Activated T-helper 1 cell treated with anti-CD3 and anti-CD28 coated beads, Interleukin-2, amount 50 U/mL, for 16 hours (primary cell): ENCODE data around the gene TMEM245.
"Not testable (repeated sequence)": the region's sequence is repeated elsewhere in the genome, so short reads cannot be mapped to it uniquely, and the experiment has no call there.

Experiments
- DNase-seq, 2 donors: peaks; one replicate each; pipeline ENCODE4 v3.0.0-alpha.2; 2020; ENCODE audit warnings: low read depth in 1 of 2, low spot score in 1 of 2

TMEM245 gene

DNA sequence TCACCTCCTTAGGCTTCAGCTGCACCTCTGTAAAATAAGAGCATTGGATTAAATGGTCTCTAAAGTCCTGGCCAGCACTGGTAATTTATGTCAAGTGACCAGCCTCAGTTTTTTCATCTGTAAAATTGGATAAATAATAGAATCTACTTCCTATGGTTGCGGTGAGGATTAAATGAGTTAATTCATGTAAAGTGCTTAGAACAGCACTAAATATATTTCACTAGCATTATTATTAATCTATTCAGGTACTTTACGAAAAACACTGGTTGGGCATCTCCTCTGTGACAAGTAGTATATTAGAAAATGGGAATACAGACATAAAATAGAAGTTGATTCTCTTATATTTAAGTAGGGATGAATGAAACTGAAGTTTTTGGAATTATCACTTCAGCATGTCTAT lies 13.8 kb upstream of the TMEM245 start:
- DNase-seq: no peak

DNA sequence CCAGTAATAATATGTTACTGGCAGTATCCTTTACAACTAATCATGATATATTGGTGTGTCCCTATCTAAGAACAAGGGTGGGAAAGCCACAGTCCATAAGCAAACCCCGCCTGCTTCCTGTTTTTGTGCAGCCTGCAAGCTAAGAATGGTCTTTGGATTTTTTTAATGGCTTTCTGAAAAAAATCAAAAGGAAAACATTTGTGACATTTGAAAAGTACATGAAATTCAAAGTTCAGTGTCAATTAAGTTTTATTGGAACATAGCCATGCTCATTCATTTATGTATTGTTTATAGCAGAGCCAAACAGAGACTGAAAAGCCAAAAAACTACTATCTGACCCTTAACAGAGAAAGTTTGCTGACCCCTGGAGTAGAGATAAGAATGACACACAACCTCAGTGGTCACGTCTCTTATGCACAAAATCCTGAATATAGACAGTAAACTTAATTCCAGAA lies 12.8 kb upstream of the TMEM245 start:
- no peak for DNase-seq

DNA sequence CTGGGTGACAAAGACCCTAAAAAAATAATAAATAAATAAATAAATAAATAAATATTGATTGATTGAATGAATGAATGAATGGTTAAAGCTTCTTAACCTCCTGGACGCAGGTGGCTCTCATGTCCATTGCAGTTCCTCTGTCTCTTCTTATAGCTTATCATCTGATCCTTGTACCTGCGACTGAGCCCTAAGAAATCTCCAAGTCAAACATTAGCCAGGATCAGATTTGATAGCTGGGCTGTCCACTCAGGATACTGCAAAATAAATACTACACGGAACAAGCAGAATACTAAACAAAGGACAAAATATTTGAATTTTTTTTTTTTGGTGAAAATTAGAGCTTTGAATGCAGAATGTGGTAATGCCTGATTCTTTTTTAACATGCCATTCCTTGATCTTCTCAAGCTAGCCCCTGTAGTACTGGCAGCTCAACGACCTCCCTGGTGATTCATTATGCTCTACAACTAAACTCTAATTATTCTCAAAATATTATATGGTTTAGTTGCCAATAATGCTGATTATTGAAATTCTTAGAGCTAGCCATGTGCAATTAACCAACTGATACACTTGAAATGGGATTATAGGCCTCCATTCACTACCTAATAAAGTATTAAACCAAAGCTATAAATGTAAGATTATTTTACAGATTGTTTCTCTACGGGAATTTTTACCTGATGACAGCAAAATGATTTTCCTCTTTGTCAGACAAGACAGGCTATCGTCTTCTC lies 9.9 kb upstream of the TMEM245 start:
- no peak for DNase-seq

DNA sequence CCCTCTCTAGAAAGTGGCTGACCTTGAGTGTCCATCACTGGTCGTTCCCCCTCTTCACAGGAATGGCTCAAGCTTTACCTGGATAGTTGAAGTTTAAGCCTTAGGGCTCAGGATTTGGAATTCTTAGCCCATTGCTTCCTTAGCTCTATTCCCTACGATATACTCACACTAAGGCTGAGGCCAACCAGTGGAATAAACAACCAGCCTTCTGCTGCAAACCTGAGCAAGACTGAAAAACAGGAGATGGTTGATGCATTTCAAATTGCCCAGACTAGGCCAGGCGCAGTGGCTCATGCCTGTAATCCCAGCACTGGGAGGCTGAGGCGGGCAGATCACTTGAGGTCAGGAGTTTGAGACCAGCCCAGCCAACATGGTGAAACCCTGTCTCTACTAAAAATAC lies 6.9 kb upstream of the TMEM245 start:
- DNase-seq: not testable (repeated sequence)

DNA sequence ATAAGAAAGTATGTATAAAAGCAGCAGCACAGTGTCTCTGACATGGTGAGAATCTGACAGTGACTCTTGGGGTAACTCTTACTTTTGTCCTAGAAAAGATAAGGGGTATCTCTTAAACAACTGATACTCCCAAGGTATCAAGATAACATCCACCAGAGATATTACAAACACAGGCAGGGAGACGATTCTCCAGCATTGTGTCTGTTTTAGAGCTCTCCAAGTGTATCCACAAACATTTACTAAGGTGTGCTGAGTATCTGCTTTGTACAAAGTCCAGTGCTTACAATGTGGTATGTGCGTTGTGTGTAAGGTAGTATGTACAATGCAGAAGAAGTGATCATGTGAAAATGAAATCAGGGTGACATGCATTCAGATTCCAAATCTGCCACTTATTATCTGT lies 4.4 kb upstream of the TMEM245 start:
- DNase-seq: no peak

DNA sequence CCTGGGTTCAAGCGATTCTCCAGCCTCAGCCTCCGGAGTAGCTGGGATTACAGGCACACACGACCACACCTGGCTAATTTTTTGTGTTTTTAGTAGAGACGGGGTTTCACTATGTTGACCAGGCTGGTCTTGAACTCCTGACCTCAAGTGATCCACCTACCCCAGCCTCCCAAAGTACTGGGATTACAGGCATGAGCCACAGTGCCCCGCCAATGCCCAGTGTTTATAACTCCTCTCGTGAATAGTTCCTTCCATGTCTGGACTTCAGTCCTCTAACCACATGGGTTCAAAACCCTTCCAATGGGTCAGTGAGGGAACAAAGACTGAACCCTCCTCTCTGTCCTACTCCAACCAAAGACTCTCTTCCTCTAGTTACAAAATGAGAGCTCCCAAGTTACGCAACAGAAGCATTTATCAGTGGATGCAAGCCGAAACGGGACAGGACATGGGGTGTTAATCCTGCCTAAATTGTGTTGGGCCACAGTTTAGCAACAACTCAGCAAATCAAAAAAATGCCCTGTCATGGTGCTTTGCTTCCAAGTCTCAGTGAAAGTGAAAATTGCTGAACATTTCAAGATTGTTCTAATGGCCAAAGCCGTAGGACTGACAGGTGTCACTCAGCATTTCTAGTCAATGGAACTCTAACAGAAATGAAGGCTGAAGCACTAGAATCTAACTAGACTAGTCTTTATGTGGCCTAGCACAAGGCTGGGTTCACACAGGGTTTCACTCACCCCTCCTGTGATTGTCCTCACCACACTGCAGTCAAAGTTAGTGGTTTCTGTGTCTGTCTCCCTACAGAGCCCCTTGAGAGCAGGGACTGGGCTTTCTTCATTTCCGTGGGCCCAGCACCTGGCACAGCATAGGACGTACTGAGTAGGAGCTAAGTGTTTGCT lies 3.2 kb upstream of the TMEM245 start:
- no peak for DNase-seq

DNA sequence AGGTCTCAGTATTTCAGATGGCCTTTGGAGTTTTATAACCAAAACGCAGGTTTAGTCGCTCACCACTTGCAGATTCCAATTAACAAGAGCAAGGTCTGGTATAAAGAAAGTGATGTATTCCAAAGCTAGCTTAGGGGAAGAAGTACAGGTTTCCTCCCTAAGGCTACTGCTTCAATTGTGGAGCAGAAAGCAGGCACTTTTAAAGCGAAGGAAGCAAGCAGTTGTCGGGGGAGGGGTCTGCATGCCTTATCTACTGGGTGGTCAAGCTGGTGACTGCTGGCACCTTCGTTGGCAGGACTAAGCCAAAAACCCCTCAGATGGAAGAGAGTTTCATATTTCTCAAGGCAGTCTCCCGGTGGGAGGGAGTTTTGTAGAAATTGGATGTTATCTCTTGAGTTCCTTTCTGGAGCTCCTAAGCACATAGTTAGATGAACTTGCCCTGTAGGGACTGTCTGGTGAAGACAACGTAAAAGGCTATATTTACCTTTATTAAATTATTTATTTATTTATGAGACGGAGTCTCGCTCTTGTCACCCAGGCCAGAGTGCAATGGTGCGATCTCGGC lies 1.6 kb upstream of the TMEM245 start:
- DNase-seq: no peak

DNA sequence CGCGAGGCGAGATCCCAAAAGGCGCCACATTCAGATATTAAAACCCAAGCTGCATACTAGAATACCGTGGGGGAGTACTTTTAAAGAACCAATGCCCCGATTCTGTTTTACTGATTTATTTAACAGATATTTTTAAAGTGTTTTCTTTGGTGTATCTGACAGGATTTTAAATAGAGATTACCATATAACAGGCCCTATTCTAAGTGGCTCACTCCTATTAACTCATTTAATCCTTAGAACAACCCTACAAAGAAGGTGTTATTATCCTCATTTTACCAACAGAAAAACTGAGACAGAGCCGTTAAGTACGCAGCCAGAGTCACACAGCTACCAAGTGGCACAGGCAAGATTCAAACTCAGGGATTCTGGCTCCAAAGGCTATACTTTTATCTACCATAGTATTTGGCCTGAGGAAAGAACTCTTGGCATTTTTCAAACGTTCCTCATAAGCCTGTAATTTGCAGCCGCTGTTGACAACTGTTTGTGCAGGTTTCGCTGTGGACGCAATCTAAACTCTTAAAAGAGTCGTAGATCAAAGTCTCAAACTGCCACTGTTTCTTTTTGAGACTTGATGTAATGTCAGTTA lies 550 bp upstream of the TMEM245 start:
- DNase-seq: no peak

DNA sequence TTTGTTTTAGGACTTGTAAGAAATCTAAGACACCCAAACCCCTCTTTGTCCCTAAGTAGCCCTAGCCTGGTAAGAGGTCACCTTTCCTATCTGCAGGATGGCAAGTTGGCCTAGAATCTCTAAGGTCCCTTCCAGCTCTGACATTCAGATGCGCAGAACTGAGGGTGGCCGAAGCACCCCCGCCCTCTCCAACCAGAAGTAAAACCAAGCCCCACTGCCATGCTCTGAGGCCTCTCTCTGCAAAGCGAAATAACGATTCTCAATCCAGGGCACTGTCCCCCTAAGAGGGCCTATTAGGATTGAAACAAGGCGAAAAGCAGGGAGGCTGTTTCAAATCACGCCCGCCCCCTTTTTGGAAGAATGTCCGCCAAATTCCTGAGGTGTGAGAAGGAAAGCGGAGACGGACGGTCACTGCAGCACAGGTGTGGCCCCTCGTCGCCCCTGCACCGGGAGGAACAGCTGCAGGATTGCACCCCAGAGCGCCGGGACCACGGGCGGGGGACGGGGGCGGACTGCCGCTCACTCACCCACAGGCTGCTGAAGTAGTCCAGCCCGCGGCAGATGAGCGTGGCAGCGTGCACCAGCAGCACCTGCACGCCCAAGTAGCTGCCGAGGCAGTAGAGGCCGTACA lies 824 bp downstream of the TMEM245 start:
- no peak for DNase-seq

DNA sequence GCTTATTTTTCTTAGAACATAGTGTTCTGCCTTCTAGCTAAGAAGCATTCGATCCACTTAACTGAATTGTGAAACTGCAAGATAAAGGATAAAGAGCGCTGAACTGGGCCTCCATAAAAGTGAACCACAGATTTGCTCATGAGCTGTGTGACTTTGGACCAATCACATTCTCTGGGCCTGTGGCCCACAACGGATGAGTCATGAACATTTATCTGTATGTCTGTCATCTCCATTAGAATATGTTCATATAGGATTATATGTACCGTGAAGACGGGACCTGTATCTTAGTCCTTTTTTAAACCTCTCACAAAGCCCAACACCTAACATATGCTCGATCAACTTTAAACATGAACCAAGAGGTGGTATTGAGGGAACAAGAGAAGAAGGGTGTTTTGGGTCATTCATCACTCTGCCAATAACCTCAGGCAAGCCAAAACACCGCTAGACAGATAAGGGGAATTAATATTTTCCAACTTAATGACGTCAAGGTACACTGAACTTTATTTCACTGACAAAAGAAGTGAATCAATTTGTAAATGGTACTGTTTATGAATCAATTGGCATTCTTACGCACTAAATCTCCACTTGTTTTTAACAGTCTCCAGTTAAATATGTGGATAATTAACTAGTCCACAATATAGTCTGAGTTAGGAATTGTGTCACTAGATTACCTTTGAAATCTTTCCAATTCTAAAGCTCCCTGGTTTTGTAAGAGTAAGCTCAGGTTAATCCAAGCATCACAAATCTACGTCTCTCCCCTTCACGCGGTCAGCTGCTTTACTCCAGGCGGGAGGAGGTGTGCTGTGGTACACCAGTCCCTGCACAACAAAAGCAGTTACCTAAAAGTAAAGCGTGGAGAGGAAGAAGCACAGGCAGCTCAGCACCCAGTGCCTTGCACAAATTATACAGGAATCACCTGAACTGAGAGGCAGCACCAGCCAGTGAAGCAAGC lies 1.6 kb downstream of the TMEM245 start:
- peak; percentile 13 to 20 for DNase-seq

DNA sequence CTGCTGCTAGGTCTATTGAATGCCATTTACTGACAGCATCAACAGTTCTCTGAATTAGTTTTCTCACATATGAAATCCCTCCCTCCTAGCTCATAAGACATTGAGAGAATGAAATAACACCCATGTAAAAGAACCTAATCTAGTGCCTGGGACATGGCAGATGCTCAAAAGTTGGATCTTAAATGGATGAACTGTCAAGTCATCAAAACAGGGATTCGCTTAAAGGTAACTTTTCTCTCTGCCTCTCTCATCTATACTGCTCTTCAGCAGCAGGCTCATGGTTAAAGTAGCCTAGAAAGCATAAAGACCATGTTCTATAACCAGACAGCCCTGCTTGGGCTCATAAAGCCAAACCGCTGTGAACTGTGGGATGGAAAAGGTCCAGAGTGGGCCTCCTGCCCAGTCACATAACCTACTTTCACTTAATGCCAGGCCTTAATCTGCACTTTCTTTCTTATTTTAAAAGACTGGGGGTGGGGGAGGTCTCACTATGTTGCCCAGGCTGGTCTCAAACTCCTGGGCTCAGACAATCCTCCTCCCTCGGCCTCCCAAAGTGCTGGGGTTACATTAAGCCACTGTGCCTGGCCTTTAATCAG lies 3.7 kb downstream of the TMEM245 start:
- no peak for DNase-seq

DNA sequence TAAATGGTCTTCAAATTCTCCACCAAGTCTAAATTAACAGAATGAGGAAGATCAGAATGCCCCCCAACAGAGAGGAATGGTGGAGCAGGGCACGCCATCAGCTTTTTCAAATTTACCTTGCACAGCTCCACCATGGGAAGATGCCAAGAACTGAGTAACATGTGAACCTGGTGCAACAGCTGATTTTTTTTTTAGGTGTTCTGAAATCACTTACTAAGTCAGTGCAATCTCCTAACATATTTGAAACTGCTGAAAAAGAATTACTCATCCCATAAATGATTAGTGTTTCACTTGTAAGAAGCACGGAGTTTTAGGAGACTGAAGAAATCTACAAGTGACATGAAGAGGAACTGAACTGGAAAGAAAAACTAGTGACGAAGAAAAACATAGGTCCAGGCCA lies 5.1 kb downstream of the TMEM245 start:
- no peak for DNase-seq

DNA sequence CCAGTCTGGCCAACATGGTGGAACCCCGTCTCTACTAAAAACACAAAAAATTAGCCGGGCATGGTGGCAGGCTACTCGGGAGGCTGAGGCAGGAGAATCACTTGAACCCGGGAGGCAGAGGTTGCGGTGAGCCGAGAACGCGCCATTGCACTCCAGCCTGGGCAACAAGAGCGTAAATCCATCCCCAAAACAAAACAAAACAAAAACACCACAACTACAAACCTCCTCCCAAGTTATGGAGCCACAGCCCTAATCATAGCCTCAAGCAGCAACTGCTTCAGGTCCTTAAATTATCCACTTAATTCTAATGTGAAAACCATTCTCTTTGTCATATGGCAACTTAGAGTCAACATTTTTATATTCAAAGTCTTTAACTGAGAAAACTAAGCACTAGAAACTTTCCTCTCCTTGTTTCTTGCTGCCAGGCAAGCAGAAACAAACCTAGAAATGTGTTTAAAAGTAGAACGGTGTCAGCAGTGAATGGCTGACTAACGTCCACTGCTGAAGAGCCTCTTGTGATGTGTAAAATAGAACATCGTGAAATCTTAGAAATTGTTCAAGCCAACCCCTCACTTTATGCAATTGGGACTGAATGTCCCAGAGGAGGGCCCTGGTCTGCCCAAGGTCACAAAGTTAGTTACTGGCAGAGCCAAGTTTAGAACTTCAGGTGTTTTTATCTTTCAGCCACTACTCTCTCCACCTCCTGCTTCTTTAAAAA lies 5.7 kb downstream of the TMEM245 start:
- DNase-seq: no peak

DNA sequence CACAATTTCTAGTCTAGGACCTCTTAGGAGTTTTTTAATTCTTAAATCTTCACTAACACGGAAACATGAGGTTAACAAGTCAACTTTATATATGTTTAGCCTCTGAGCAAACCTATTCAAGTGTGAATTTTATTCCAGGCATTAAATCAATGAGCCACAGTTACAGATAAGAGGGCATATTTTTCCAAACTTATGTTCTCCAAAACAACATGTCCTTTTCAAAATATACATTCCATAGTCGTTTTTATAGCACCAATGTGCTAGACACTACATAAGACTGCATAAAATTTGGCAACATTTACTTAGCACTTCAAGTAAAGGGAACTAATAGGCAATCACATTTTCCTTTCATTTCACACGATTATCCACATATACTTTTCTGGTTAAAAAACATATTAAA lies 6.5 kb downstream of the TMEM245 start:
- DNase-seq: no peak

DNA sequence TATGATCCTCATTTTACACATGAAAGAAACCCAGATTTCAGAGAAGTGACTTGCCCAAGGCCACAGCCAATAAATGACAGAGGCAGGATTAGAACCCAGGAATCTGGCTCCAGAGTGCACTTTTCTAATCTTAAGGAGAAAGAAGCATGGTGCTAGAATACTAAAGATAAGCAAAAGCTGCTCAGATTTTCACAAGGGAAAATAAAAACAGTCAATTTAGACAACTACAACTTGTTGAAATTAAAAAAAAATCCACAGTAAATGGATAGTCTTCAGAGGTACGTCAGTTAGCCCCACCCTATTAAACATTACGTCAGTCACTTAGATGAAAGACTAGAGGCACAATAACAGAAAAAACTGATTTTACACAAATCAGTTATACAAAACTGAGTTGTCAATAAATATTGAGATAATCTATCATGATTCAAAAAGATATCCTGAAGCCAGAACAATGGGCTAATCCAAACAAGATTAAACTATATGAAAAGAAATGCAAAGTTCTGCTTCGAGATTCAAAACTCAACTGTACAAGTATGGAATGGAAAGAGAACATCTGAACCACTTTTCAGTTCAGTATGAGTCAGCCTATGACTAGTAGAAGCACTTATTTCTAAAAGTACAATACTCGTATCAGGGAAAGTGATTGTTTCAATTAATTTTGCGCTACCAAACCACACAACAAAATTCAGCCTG lies 9.3 kb downstream of the TMEM245 start:
- no peak for DNase-seq

DNA sequence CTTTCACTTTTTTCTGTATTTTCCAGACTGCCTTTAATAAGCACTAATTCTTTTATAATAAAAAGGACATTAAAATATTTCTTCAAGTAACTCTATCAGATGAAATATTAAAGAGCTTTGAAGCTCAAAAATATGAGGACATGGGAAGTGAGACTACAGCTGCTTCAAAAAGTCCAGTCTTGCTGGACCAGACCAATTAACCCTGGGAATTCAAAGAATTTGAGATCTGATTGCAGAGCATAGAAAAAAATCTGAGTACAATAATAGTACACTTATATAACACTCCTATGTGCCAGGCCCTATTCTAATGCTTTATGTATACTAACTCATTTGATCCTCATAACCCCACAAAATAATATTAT lies 9.8 kb downstream of the TMEM245 start:
- no peak for DNase-seq

DNA sequence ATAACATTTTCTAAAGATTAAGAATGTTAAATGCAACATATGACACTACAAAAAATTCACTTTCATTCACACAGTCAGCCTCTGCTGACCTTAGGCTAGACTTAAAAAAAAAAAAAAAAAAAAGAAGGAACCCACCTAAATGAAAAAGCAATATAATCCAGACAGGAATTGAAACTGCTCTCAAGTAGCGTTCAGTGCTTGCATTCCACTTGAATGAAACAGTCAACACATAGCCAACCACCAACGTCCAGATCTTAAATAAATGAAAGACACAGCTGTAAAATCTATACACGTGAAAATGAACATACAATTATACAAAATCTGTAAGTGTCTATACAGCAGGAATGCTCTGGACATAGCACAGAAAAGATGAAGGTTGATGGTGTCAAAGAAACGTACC lies 11.4 kb downstream of the TMEM245 start:
- DNase-seq: no peak

DNA sequence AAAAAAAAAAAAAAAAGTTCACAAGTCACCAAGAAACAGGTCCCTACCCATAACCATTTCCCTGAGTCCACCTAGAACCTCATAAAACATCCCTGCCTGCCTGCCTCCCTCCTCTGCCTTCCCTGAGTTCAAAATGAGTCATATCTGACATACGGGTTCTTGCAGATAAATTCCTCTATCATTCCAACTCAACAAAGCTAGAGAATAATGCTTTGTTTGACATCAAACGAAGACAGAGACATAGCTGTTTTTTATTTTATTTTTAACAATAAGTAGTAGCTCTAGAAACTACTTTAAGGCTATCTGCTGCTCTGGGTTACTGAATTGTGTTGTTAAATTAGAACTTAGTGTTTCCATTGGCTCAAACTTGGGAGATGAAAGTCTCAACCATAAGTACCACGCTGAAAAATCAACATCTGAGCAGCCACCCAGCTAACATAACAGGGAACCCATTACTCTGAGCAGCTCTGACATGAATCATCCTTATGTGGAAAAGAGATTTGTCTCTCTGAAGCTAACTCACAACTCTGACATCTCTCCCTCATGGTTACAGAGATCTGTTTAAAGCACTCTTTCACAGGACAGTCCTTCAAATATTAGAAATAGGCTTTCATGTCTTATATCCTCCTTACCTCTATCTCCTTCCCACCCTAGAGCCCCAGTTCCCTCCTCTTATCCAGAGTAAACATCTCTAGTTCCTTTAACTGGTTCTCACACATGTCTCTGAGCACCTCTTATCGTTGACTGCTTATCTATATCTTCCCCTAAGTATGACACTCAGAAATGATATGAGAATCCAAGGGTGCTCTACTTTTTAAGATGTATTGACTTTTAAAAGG lies 12.1 kb downstream of the TMEM245 start:
- DNase-seq: no peak
